AG04450 (cell line): ENCODE measurements around the gene GRM8. TPM values are rescaled to one million over a fixed set of nuclear protein-coding genes. Genes with fewer than 3 reads are reported as not detected.

ENCODE experiments used
- CTCF ChIA-PET: fragments of 300-600, 350-600 bp; formaldehyde crosslinking; extraction: SDS; loops from one replicate; lab custom pipeline; 2022; ENCODE audit warnings: antibody characterized with exemption, inconsistent platforms; lab: Charles Lee
- POLR2A ChIA-PET: fragments of 350-600 bp; formaldehyde crosslinking; extraction: SDS; loops from one replicate; lab custom pipeline; 2021; ENCODE audit warnings: antibody characterized with exemption, inconsistent platforms; lab: Yijun Ruan, JAX
- DNase-seq: peaks from one replicate; pipeline ENCODE4 v3.0.0-alpha.2; 2011; ENCODE audit warnings: low read depth, low spot score
- H3K27ac ChIP-seq: one replicate; pipeline ENCODE4 v1.5.1; 2012; ENCODE audit warnings: low read depth, low read length, control low read depth
- H3K27me3 ChIP-seq: one replicate; pipeline ENCODE4 v1.6.0; 2012; ENCODE audit warnings: low read length; ENCODE audit not compliant: control insufficient read depth, insufficient read depth
- H3K4me3 ChIP-seq: 2 replicates; pipeline ENCODE4 v1.5.1; 2011; ENCODE audit warnings: mild to moderate bottlenecking, low read depth, low read length, control low read depth
- H3K9me3 ChIP-seq: 2 replicates; pipeline ENCODE4 v1.5.1; 2012; ENCODE audit warnings: low read length; ENCODE audit not compliant: control insufficient read depth, insufficient read depth
- CTCF ChIP-seq: IDR thresholded peaks from 2 replicates; pipeline ENCODE4 v1.5.1; 2011; ENCODE audit warnings: low read depth, low read length, control low read depth, inconsistent platforms
- polyA plus RNA-seq: library from polyadenylated mRNA; depleted of rRNA; stranded (reverse); fragments of >200 nt; gene quantifications from 2 replicates; pipeline ENCODE4 v1.2.3, GENCODE V29; 2011

GRM8 gene
- polyA plus RNA-seq, 1 experiment = not detected

- Histone ChIP-seq H3K4me3 (no peak overlapping the region), H3K27me3 (no peaks in the 10 kb centered on the region), H3K27ac (no peak overlapping the region), H3K9me3 (peaks cover 12% of the 10 kb centered on the region)
- ChIA-PET POLR2A (no interaction called here), CTCF (no interaction called here)
- DNase-seq = no peak
- TF ChIP-seq CTCF = no peak
Observed at GRCh38 chr7:127114742-127115265, 137.9 kb downstream of the GRM8 start.

GRCh38 chr7:127107601-127108007 lies 145.1 kb downstream of the GRM8 start:
- ChIA-PET CTCF (interaction anchor here (0.7 kb wide), 1 partner anchor 406 kb away, joined by 3 read pairs; no protein-coding TSS in a partner anchor), POLR2A (no interaction called here)
- peak; percentile 21; the same call in 1 of the 2 replicates for TF ChIP-seq CTCF

GRCh38 chr7:127093340-127093739 lies 159.4 kb downstream of the GRM8 start:
- no peak for TF ChIP-seq CTCF
- no peak for DNase-seq
- H3K9me3 ChIP-seq = peaks cover 22% of the 10 kb centered on the region
- POLR2A ChIA-PET = no interaction called here
- H3K27ac ChIP-seq = no peak overlapping the region
- no peak overlapping the region for H3K4me3 ChIP-seq
- no peaks in the 10 kb centered on the region for H3K27me3 ChIP-seq
- CTCF ChIA-PET = no interaction called here

More at GRCh38 chr7:127107601-127108007, 145.1 kb downstream of the GRM8 start:
- Histone ChIP-seq H3K4me3 (no peak overlapping the region), H3K9me3 (peaks cover 6% of the 10 kb centered on the region; the same call in 1 of the 2 replicates), H3K27ac (no peak overlapping the region), H3K27me3 (no peaks in the 10 kb centered on the region)
- DNase-seq = peak; percentile 1

GRCh38 chr7:127091620-127092019 lies 161.1 kb downstream of the GRM8 start:
- no peak overlapping the region for H3K4me3 ChIP-seq
- H3K27ac ChIP-seq = no peak overlapping the region
- H3K9me3 ChIP-seq = peaks cover 27% of the 10 kb centered on the region
- TF ChIP-seq CTCF = no peak
- H3K27me3 ChIP-seq = no peaks in the 10 kb centered on the region
- DNase-seq = no peak
- POLR2A ChIA-PET = no interaction called here
- CTCF ChIA-PET = no interaction called here

- Histone ChIP-seq H3K27ac (no peak overlapping the region), H3K4me3 (no peak overlapping the region), H3K9me3 (peaks cover 24% of the 10 kb centered on the region), H3K27me3 (no peaks in the 10 kb centered on the region)
- POLR2A ChIA-PET = no interaction called here
- CTCF ChIA-PET = no interaction called here
- DNase-seq = no peak
- no peak for TF ChIP-seq CTCF
Observed at GRCh38 chr7:127089146-127089545, 163.6 kb downstream of the GRM8 start.
